Measurements from ENCODE around the gene CDH4.
"Not testable (repeated sequence)": the region's sequence is repeated elsewhere in the genome, so short reads cannot be mapped to it uniquely, and the experiment has no call there.

GRCh38 chr20:61425541-61425991, 173.5 kb downstream of the CDH4 start:
- TF ChIP-seq CTCF, POLR2A, EP300 (IDR thresholded peaks at IDR 0.05): not testable (repeated sequence)

Data from upper lobe of left lung (tissue), 4 donors.